ENCODE data around the gene IRF4.

The IRF4 gene

GRCh38 chr6:453152-453551 is 61.6 kb downstream of the IRF4 start:
- FAIRE-seq: no peak
- no peak for DNase-seq (ENCODE audit: insufficient read length)

GRCh38 chr6:454148-454991 is 62.8 kb downstream of the IRF4 start:
- DNase-seq (ENCODE audit: insufficient read length) (no peak), FAIRE-seq (no peak)
- TF ChIP-seq POLR2A (IDR thresholded peaks at IDR 0.05; ENCODE audit: low read depth, low read length) (no peak), POLR2AphosphoS5 (IDR thresholded peaks at IDR 0.05; ENCODE audit: low read depth, low read length) (no peak), TAF1 (IDR thresholded peaks at IDR 0.05; ENCODE audit: borderline replicate concordance, low read depth, low read length) (no peak)

More at GRCh38 chr6:453152-453551, 61.6 kb downstream of the IRF4 start:
- TF ChIP-seq TAF1 (IDR thresholded peaks at IDR 0.05; ENCODE audit: borderline replicate concordance, low read depth, low read length): no peak
- TF ChIP-seq POLR2AphosphoS5 (IDR thresholded peaks at IDR 0.05; ENCODE audit: low read depth, low read length): no peak
- no peak for TF ChIP-seq POLR2A (IDR thresholded peaks at IDR 0.05; ENCODE audit: low read depth, low read length)

- FAIRE-seq: no peak
- DNase-seq (ENCODE audit: insufficient read length): no peak
- TF ChIP-seq POLR2AphosphoS5 (IDR thresholded peaks at IDR 0.05; ENCODE audit: low read depth, low read length) (no peak), POLR2A (IDR thresholded peaks at IDR 0.05; ENCODE audit: low read depth, low read length) (no peak), TAF1 (IDR thresholded peaks at IDR 0.05; ENCODE audit: borderline replicate concordance, low read depth, low read length) (no peak)
Measured at GRCh38 chr6:455006-455585, 63.5 kb downstream of the IRF4 start.

- FAIRE-seq: no peak
- no peak for TF ChIP-seq POLR2AphosphoS5 (IDR thresholded peaks at IDR 0.05; ENCODE audit: low read depth, low read length)
- no peak for TF ChIP-seq POLR2A (IDR thresholded peaks at IDR 0.05; ENCODE audit: low read depth, low read length)
- TF ChIP-seq TAF1 (IDR thresholded peaks at IDR 0.05; ENCODE audit: borderline replicate concordance, low read depth, low read length): no peak
Measured at GRCh38 chr6:455835-456234, 64.3 kb downstream of the IRF4 start.

GRCh38 chr6:456358-456867 is 64.9 kb downstream of the IRF4 start:
- DNase-seq (ENCODE audit: insufficient read length) (no peak), FAIRE-seq (no peak)
- TF ChIP-seq POLR2AphosphoS5 (IDR thresholded peaks at IDR 0.05; ENCODE audit: low read depth, low read length): no peak
- no peak for TF ChIP-seq POLR2A (IDR thresholded peaks at IDR 0.05; ENCODE audit: low read depth, low read length)
- no peak for TF ChIP-seq TAF1 (IDR thresholded peaks at IDR 0.05; ENCODE audit: borderline replicate concordance, low read depth, low read length)

More at GRCh38 chr6:455835-456234, 64.3 kb downstream of the IRF4 start:
- DNase-seq (ENCODE audit: insufficient read length): no peak

GRCh38 chr6:456887-457286 is 65.3 kb downstream of the IRF4 start:
- FAIRE-seq: no peak
- TF ChIP-seq TAF1 (IDR thresholded peaks at IDR 0.05; ENCODE audit: borderline replicate concordance, low read depth, low read length): no peak
- TF ChIP-seq POLR2AphosphoS5 (IDR thresholded peaks at IDR 0.05; ENCODE audit: low read depth, low read length): no peak
- TF ChIP-seq POLR2A (IDR thresholded peaks at IDR 0.05; ENCODE audit: low read depth, low read length): no peak
- no peak for DNase-seq (ENCODE audit: insufficient read length)
